H1 (cell line): ENCODE data around the gene SRPRB. TPM values are rescaled to one million over a fixed set of nuclear protein-coding genes. Genes with fewer than 3 reads are reported as not detected.

Experiments used
- CTCF ChIA-PET: fragments of 300-600 bp; sonication (Branson Sonifier 250); formaldehyde crosslinking; loops from one replicate; lab custom pipeline; 2021; ENCODE audit not compliant: partially characterized antibody; lab: Charles Lee
- POLR2A ChIA-PET: fragments of 300-600 bp; sonication (Branson Sonifier 250); formaldehyde crosslinking; loops from one replicate; lab custom pipeline; 2021; ENCODE audit warnings: inconsistent platforms; ENCODE audit not compliant: partially characterized antibody; lab: Charles Lee
- DNase-seq, 2 experiments: peaks; one replicate each; pipeline versions ENCODE4 v3.0.0 to v3.0.0-alpha.2; 2010 to 2022; ENCODE audit warnings: low spot score in 2 of 2, low read depth in 1 of 2, mixed read lengths in 1 of 2
- FAIRE-seq: peaks from 2 replicates; lab custom pipeline; 2011; peaks lifted over from hg19 to GRCh38; lab: Jason Lieb, UNC
- H2AFZ ChIP-seq: 2 replicates; pipeline ENCODE4 v1.8.1; 2012; ENCODE audit warnings: low read length, inconsistent platforms
- H2AK5ac ChIP-seq: 2 replicates; pipeline ENCODE4 v1.6.1; 2013; ENCODE audit warnings: low read depth, low read length
- H2BK120ac ChIP-seq: replicated peaks from 2 replicates; pipeline ENCODE3; 2013; ENCODE audit warnings: low read depth, low read length, inconsistent platforms
- H2BK12ac ChIP-seq: 2 replicates; pipeline ENCODE4 v1.6.1; 2013; ENCODE audit warnings: low read depth, low read length
- H2BK15ac ChIP-seq: 2 replicates; pipeline ENCODE4 v1.6.1; 2013; ENCODE audit warnings: low read length
- H2BK20ac ChIP-seq: 2 replicates; pipeline ENCODE4 v1.6.1; 2013; ENCODE audit warnings: low read length
- H2BK5ac ChIP-seq: 2 replicates; pipeline ENCODE4 v1.6.1; 2013; ENCODE audit warnings: low read depth, low read length
- H3K14ac ChIP-seq: 2 replicates; pipeline ENCODE4 v1.6.1; 2013; ENCODE audit warnings: inconsistent platforms; ENCODE audit not compliant: insufficient read length
- H3K18ac ChIP-seq: 2 replicates; pipeline ENCODE4 v1.6.1; 2013; ENCODE audit warnings: low read length; ENCODE audit errors: extremely low read depth
- H3K23ac ChIP-seq: 2 replicates; pipeline ENCODE4 v1.6.1; 2013; ENCODE audit warnings: inconsistent platforms; ENCODE audit not compliant: insufficient read length
- H3K23me2 ChIP-seq: 2 replicates; pipeline ENCODE4 v1.6.1; 2013; ENCODE audit warnings: low read depth, low read length
- H3K27ac ChIP-seq: 2 replicates; pipeline ENCODE4 v1.6.1; 2011; ENCODE audit warnings: low read depth, low read length, inconsistent platforms
- H3K27me3 ChIP-seq, 4 experiments: replicated peaks in 1 of 4; 1 replicate in 1 of 4; 2 replicates in 3 of 4; pipeline versions ENCODE4 v1.6.1 to v1.8.1; 2011 to 2013; ENCODE audit warnings: low read length in 3 of 4, mild to moderate bottlenecking in 3 of 4, inconsistent platforms in 2 of 4, mixed read lengths in 2 of 4, moderate library complexity in 1 of 4; ENCODE audit not compliant: control insufficient read depth in 3 of 4, insufficient read depth in 3 of 4; ENCODE audit errors: extremely low read depth in 1 of 4
- H3K36me3 ChIP-seq, 4 experiments: 2 replicates each; pipeline versions ENCODE4 v1.6.1 to v1.8.1; 2011 to 2013; ENCODE audit warnings: mild to moderate bottlenecking in 4 of 4, low read length in 3 of 4, moderate library complexity in 2 of 4, control low read depth in 1 of 4, inconsistent platforms in 1 of 4; ENCODE audit not compliant: insufficient read depth in 4 of 4, control insufficient read depth in 2 of 4
- H3K4ac ChIP-seq: replicated peaks from 2 replicates; pipeline ENCODE3; 2013; ENCODE audit warnings: low read length, low read depth, mixed read lengths, inconsistent platforms; ENCODE audit not compliant: insufficient read length
- H3K4me1 ChIP-seq, 4 experiments: replicated peaks in 1 of 4; 1 replicate in 1 of 4; 2 replicates in 3 of 4; pipeline versions ENCODE4 v1.6.1 to v1.8.1; 2011 to 2013; ENCODE audit warnings: low read length in 3 of 4, inconsistent platforms in 2 of 4, mixed read lengths in 1 of 4; ENCODE audit not compliant: insufficient read depth in 4 of 4, control insufficient read depth in 3 of 4
- H3K4me2 ChIP-seq, 2 experiments: 2 replicates each; pipeline versions ENCODE4 v1.6.1 to v1.8.1; 2011 to 2013; ENCODE audit warnings: low read depth in 2 of 2, low read length in 2 of 2, control low read depth in 1 of 2, inconsistent platforms in 1 of 2, mild to moderate bottlenecking in 1 of 2; ENCODE audit not compliant: insufficient read depth in 1 of 2
- H3K4me3 ChIP-seq, 4 experiments: fragments of 200-600, 300-600 bp in 1 of 4; sonication (generic), shearing (Covaris generic), sonication (Bioruptor Twin) in 1 of 4; 2 replicates each; pipeline versions ENCODE4 v1.5.1 to v1.8.1; 2011 to 2016; ENCODE audit warnings: low read length in 4 of 4, low read depth in 3 of 4, control low read depth in 2 of 4, inconsistent platforms in 2 of 4, mild to moderate bottlenecking in 2 of 4, mixed read lengths in 1 of 4, moderate library complexity in 1 of 4; ENCODE audit not compliant: insufficient read depth in 2 of 4; ENCODE audit errors: extremely low read depth in 1 of 4
- H3K56ac ChIP-seq: replicated peaks from 2 replicates; pipeline ENCODE3; 2013; ENCODE audit warnings: low read depth, mild to moderate bottlenecking, mixed read lengths, low read length, inconsistent platforms; ENCODE audit not compliant: insufficient read length
- H3K79me1 ChIP-seq: 2 replicates; pipeline ENCODE4 v1.6.1; 2013; ENCODE audit warnings: low read depth, low read length, control low read depth
- H3K79me2 ChIP-seq, 2 experiments: 2 replicates each; pipeline versions ENCODE4 v1.6.1 to v1.8.1; 2012 to 2013; ENCODE audit warnings: low read length in 2 of 2, mild to moderate bottlenecking in 2 of 2, inconsistent platforms in 1 of 2; ENCODE audit not compliant: insufficient read depth in 2 of 2, control insufficient read depth in 1 of 2
- H3K9ac ChIP-seq, 4 experiments: replicated peaks in 1 of 4; 1 replicate in 1 of 4; 2 replicates in 3 of 4; pipeline versions ENCODE4 v1.6.1 to v1.8.1; 2011 to 2013; ENCODE audit warnings: low read depth in 3 of 4, low read length in 3 of 4, control low read depth in 2 of 4, mild to moderate bottlenecking in 2 of 4, moderate library complexity in 2 of 4, inconsistent platforms in 1 of 4; ENCODE audit errors: extremely low read depth in 1 of 4
- H3K9me3 ChIP-seq, 2 experiments: 2 replicates each; pipeline versions ENCODE4 v1.6.1 to v1.8.1; 2012 to 2013; ENCODE audit warnings: mild to moderate bottlenecking in 2 of 2, moderate library complexity in 2 of 2, control low read depth in 1 of 2, inconsistent platforms in 1 of 2, low read depth in 1 of 2, low read length in 1 of 2, mixed read lengths in 1 of 2; ENCODE audit not compliant: insufficient read depth in 2 of 2
- H4K20me1 ChIP-seq, 2 experiments: replicated peaks in 1 of 2; 2 replicates each; pipeline versions ENCODE3 to v1.8.1; 2011 to 2013; ENCODE audit warnings: inconsistent platforms in 2 of 2, low read length in 2 of 2, mild to moderate bottlenecking in 1 of 2; ENCODE audit not compliant: insufficient read depth in 2 of 2, control insufficient read depth in 1 of 2
- H4K5ac ChIP-seq: 2 replicates; pipeline ENCODE4 v1.6.1; 2013; ENCODE audit warnings: low read length, low read depth, mixed read lengths, inconsistent platforms; ENCODE audit not compliant: insufficient read length
- H4K8ac ChIP-seq: 2 replicates; pipeline ENCODE4 v1.8.0; 2013; ENCODE audit warnings: mild to moderate bottlenecking, moderate library complexity, low read length, inconsistent platforms; ENCODE audit not compliant: insufficient read depth; ENCODE audit errors: extremely low read depth
- H4K91ac ChIP-seq: replicated peaks from 2 replicates; pipeline ENCODE3; 2013; ENCODE audit warnings: low read length, mixed read lengths, inconsistent platforms; ENCODE audit not compliant: insufficient read length
- KDM4A ChIP-seq: IDR thresholded peaks from one replicate; pipeline ENCODE4 v1.7.1; 2012; ENCODE audit warnings: low read depth, mild to moderate bottlenecking, moderate library complexity, low read length, inconsistent platforms; ENCODE audit not compliant: severe bottlenecking
- POU5F1 ChIP-seq: IDR thresholded peaks from 2 replicates; pipeline ENCODE4 v1.6.1; 2011; ENCODE audit warnings: low read depth, mild to moderate bottlenecking, low read length, moderate library complexity
- WGBS, 2 experiments: shearing (Covaris generic) in 1 of 2; methylation state at CpG; one replicate each; pipeline versions ENCODE4 v1.1.6 to v1.1.7; 2013 to 2015; ENCODE audit warnings: low lambda C conversion rate in 2 of 2, mixed read lengths in 2 of 2, inconsistent platforms in 1 of 2, low coverage in 1 of 2, missing lambda C conversion rate in 1 of 2; ENCODE audit not compliant: insufficient replicate concordance in 2 of 2, insufficient coverage in 1 of 2, insufficient read length in 1 of 2; ENCODE audit errors: extremely low coverage in 1 of 2, missing lambda C conversion rate in 1 of 2; 5-methylcytosine and 5-hydroxymethylcytosine counted together
- polyA plus RNA-seq, 7 experiments: library from polyadenylated mRNA; depleted of rRNA in 3 of 7; stranded (reverse) in 5 of 7; unstranded in 2 of 7; fragments of >200 nt in 5 of 7; fragments of 200-250 nt in 2 of 7; gene quantifications; 1 replicate in 5 of 7; 2 replicates in 1 of 7; 4 replicates in 1 of 7; pipeline versions ENCODE4 v1.2.1 to v1.2.3, GENCODE V29; 2011 to 2013; ENCODE audit warnings: missing spikeins in 2 of 7, mixed read lengths in 2 of 7
- total RNA-seq: library from RNA; stranded (reverse); fragmentation: NEBNext Ultra II Directional; extraction: Animal tissue kit (Norgen Biotek cat#: 25700); gene quantifications from 2 replicates; pipeline ENCODE4 v1.2.1, GENCODE V29; 2021

The SRPRB gene
- total and polyA plus RNA-seq, 2 of the 8 experiments (the other 6 are each of a cell fraction or from before 2014, with no cell fraction given): 15.9 to 49.8 TPM

DNA sequence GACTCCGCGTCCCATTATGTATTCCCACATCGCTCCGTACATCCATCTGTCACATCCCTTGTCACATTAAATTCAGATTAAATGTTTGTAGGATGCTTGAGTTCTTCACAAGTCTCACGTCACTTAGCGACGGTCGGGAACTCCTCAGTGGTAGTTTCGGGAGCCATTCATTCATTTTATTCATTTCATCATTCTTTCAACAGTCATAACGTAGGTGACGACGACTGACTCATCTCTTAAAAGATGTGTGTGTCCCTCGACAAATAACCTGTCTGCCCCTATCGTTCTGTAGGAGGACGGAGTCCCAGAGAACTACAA, 272 bp upstream of the SRPRB start:
- H3K9me3 ChIP-seq: no peaks in the 10 kb centered on the region
- H2BK5ac ChIP-seq: no peak overlapping the region
- no peak overlapping the region for H2BK12ac ChIP-seq
- H2AFZ ChIP-seq: peak overlapping the region; percentile 100
- H3K23ac ChIP-seq: no peak overlapping the region
- no peak overlapping the region for H2BK20ac ChIP-seq
- H4K91ac ChIP-seq: no peak overlapping the region
- WGBS, 2 experiments: 21% methylated on average over 15 of the region's 15 CpGs; no CpG with 5 or more reads in 1 of the 2 experiments
- H3K4me2 ChIP-seq: peak overlapping the region; percentile 72 to 80
- H3K9ac ChIP-seq: peak overlapping the region in 1 of 4 experiments; percentile 61; a peak in 1 of 7 replicates
- H3K18ac ChIP-seq: no peak overlapping the region
- peaks cover 0 to 14% of the 10 kb centered on the region in 2 experiments; a peak in 2 of 4 replicates for H3K79me2 ChIP-seq
- peaks cover 0 to 5% (median 1%) of the 10 kb centered on the region in 4 experiments; a peak in 3 of 7 replicates for H3K4me1 ChIP-seq
- peaks cover 2 to 23% (median 11%) of the 10 kb centered on the region in 4 experiments; a peak in 5 of 8 replicates for H3K36me3 ChIP-seq
- H2BK15ac ChIP-seq: no peak overlapping the region
- no peak overlapping the region for H3K27ac ChIP-seq
- no peaks in the 10 kb centered on the region for H3K79me1 ChIP-seq
- POLR2A ChIA-PET: no interaction called here
- peak overlapping the region; percentile 83 to 96 (median 92) for H3K4me3 ChIP-seq
- no peaks in the 10 kb centered on the region; the same call in 1 of the 2 replicates for H3K23me2 ChIP-seq
- no peak overlapping the region for H4K5ac ChIP-seq
- H3K56ac ChIP-seq: no peak overlapping the region
- no peak overlapping the region for H3K4ac ChIP-seq
- FAIRE-seq (no peak), DNase-seq (no peak)
- no peak overlapping the region for H4K8ac ChIP-seq
- no peak overlapping the region for H2AK5ac ChIP-seq
- CTCF ChIA-PET: no interaction called here
- no peaks in the 10 kb centered on the region for H4K20me1 ChIP-seq
- H3K14ac ChIP-seq: no peak overlapping the region
- TF ChIP-seq KDM4A (peak; percentile 24), POU5F1 (no peak)
- no peak overlapping the region for H2BK120ac ChIP-seq
- H3K27me3 ChIP-seq: no peaks in the 10 kb centered on the region
